Kidney epithelial cell (primary cell): Measurements from ENCODE around the gene LLCFC1. TPM values are rescaled to one million over a fixed set of nuclear protein-coding genes. Genes with fewer than 3 reads are reported as not detected.

Experiments used
- DNase-seq: peaks from one replicate; pipeline ENCODE4 v3.0.0-alpha.2; 2010; ENCODE audit warnings: low read depth
- H3K27me3 ChIP-seq: 2 replicates; pipeline ENCODE4 v1.6.0; 2011; ENCODE audit warnings: low read length; ENCODE audit not compliant: control insufficient read depth, insufficient read depth
- H3K36me3 ChIP-seq: 2 replicates; pipeline ENCODE4 v1.5.1; 2011; ENCODE audit warnings: low read length; ENCODE audit not compliant: control insufficient read depth, insufficient read depth
- H3K4me3 ChIP-seq: 2 replicates; pipeline ENCODE4 v1.5.1; 2011; ENCODE audit warnings: low read depth, mild to moderate bottlenecking, control low read depth, low read length
- total RNA-seq: library from RNA; depleted of rRNA; stranded (reverse); fragments of >200 nt; gene quantifications from 2 replicates; pipeline ENCODE4 v1.2.3, GENCODE V29; 2015
- TF ChIP-seq, protein P1 (sequence below): IDR thresholded peaks from 2 replicates; pipeline ENCODE4 v1.5.1; 2011; ENCODE audit warnings: mild to moderate bottlenecking, moderate library complexity, low read length, control low read depth, inconsistent platforms; ENCODE audit not compliant: insufficient read depth, poor library complexity, severe bottlenecking

The LLCFC1 gene
- total RNA-seq, 1 donor from 2014 or later, result not detected

DNA sequence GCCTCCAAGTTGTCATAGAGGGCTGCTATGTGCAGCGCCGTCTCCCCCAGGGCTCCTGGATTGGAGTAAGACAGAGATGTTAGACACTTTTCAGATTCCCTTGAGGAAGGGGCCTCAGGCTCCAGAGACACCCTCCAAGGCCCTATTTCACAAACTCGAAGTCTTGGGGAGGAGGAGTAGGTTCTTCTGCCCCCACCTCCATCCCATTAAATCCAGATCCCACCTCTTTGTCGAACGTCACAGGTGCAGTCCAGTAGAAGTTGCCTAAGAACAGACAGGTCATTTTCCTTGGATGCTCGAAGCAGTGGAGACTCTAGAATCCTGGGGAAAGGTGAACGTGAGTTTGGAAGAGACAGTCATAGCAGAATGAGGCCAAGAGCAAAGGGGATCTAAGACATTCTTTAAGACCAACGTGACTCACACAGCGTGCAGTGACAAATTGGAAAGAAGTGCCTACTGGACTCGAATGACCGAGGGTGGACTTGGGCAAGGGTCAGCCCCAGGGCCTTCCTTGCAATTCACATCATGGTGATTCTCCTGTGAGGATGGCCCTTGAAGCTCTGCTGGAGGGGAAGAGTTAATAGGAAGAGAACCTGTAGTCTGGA lies 9.1 kb upstream of the LLCFC1 start:
- no peak for DNase-seq
- TF ChIP-seq, protein P1, sequence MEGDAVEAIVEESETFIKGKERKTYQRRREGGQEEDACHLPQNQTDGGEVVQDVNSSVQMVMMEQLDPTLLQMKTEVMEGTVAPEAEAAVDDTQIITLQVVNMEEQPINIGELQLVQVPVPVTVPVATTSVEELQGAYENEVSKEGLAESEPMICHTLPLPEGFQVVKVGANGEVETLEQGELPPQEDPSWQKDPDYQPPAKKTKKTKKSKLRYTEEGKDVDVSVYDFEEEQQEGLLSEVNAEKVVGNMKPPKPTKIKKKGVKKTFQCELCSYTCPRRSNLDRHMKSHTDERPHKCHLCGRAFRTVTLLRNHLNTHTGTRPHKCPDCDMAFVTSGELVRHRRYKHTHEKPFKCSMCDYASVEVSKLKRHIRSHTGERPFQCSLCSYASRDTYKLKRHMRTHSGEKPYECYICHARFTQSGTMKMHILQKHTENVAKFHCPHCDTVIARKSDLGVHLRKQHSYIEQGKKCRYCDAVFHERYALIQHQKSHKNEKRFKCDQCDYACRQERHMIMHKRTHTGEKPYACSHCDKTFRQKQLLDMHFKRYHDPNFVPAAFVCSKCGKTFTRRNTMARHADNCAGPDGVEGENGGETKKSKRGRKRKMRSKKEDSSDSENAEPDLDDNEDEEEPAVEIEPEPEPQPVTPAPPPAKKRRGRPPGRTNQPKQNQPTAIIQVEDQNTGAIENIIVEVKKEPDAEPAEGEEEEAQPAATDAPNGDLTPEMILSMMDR, result no peak
- Histone ChIP-seq H3K4me3 (no peak overlapping the region), H3K27me3 (no peaks in the 10 kb centered on the region), H3K36me3 (no peaks in the 10 kb centered on the region)

DNA sequence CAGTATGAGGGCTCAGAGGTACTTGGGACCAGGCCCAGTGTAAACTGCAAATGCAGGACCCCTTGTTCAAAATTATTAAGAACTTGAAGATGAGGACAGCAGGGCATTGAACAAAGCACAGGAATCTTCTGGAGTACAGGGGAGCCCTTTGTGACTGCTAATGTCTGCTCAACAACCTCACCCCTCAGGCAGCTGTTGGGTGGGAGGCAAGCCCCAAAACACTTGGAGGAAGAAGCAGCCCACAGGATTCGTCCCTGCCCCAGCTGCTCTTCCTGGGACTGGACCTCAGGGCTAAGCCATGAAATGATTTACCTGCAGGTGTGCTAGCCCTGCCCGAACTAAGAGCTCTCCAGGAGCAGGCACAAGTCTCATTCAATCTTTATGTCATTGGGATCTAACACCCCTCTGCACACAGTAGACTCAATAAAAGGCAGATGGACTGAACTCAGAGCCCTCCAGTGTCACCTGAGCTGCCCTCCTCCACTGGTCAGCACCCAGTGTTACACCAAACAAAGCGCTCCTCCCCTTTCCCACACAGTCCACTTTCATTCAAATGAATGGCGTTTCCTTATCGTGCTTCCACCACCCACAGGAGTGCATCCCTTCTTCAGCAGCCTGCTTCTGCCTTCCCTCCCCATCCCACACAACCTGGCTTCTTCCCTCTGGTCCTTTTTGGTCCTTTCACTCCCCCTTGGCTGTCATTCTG lies 6.7 kb upstream of the LLCFC1 start:
- H3K27me3 ChIP-seq, result no peaks in the 10 kb centered on the region
- no peak for DNase-seq
- TF ChIP-seq, protein P1, result no peak
- no peaks in the 10 kb centered on the region for H3K36me3 ChIP-seq
- no peak overlapping the region for H3K4me3 ChIP-seq

DNA sequence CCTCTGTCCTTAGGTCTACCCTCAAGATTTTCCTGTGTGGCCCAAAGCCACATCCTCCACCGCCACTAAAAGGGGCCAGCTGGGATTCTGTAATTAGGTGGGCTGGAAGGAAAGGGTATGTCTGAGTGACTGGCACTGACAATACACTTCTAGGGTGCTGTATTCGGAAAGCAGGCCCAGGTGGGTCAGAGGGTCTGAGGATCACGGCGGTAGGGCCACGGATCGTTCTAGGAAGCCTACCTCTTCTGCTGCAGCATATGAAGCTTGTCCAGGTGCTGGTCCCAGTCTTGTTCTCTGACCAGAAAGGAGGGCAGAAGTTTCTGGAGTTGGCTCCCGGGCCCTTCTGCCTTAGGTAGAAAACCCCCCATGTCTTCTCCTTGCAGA lies 6.2 kb upstream of the LLCFC1 start:
- no peaks in the 10 kb centered on the region for H3K36me3 ChIP-seq
- no peak for DNase-seq
- H3K4me3 ChIP-seq, result no peak overlapping the region
- no peaks in the 10 kb centered on the region for H3K27me3 ChIP-seq
- TF ChIP-seq, protein P1, result no peak

DNA sequence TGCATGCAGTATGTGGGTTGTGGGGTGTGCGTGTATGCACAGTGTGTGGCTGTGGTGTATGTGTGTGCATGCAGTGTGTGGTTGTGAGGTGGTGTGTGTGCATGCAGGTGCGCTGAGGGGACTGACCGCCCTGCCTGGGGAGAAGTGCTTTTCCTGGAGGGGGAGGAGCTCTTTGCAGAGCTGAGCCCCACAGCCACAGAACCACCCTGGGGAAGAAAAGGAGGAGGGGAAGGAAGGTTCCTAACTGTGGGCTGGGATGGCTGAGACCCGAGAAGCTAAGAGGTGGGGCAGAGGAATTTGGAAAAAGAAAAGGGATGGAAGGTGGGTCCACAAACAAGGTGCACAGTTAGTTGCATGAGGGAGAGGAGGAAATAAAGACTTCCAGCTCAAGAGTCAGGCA lies 5.7 kb upstream of the LLCFC1 start, which contains the start of gene TRPV5:
Gene TRPV5, minus strand, starts transcription at position 123 of the 400 bp plus-strand sequence. CDS start 287 bp downstream, outside the sequence.
- no peak within 1 kb of the TSS for H3K4me3 ChIP-seq
- H3K27me3 ChIP-seq, result no peaks in the 10 kb centered on the region
- TF ChIP-seq, protein P1, result no peak
- H3K36me3 ChIP-seq, result no peaks in the 10 kb centered on the region
- no peak for DNase-seq

DNA sequence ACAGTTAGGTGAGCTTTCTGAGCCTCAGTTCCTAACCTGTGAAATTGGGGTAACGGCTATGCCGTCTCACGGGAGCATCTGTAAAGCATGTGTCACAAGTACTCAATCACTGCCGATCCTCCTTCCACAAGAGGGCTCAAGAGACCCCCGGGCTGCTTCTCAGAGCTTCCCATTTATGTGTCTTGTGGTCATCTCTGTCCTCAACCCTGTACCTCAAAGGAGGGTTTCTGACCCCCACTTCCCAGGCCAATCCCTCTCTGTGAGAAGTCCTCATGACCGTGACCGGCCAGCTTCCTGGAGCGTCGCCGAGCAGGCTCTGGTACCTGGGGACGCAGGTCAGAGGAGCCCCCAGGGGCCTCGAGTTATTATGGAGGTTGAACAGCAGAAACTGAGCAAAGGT lies 5.2 kb upstream of the LLCFC1 start:
- TF ChIP-seq, protein P1, result no peak
- DNase-seq, result no peak
- H3K4me3 ChIP-seq, result no peak overlapping the region
- H3K36me3 ChIP-seq, result no peaks in the 10 kb centered on the region
- H3K27me3 ChIP-seq, result no peaks in the 10 kb centered on the region
